ENCODE measurements around the gene IQGAP3.

DNA sequence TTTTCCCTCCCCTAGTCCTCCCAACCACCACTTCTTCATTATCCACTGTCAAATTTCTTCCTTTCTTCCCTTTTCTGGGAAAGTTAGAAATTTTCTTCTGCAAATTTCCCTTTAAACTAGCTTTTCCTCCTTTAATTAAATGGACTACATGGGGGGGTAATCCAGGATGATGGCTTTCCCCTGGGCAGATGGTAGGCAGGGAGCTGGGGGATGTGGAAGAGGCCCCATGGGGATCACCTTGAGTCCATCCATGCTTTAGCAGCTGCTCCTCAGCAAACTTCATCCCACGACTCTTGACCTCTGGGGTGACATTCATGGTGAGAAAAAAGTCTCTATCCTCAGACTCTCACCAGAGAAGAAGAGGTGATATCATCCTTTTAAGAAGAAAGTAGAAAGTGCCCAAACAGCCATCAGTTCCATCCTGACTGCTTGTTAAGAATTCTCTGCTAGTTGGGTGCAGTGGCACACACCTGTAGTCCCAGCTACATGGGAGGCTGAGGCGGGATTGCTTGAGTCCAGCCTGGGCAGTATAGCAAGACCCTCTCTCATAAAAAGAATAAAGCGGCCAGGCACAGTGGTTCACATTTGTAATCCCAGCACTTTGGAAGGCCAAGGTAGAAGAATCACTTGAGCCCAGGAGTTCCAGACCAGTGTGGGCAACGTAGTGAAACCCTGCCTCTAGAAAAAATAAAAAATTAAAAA lies 26.5 kb upstream of the IQGAP3 start:
- no peak for TF ChIP-seq CTCF (IDR thresholded peaks at IDR 0.05)
- no peak for TF ChIP-seq POLR2A (IDR thresholded peaks at IDR 0.05)

Measured in body of pancreas (tissue), 4 donors.